Psoas muscle (tissue), 8 donors: Measurements from ENCODE around the gene TMPRSS9. TPM values are rescaled to one million over a fixed set of nuclear protein-coding genes. Genes with fewer than 3 reads are reported as not detected.

Experiments used
- ATAC-seq, 4 donors: fragments of 200-7000 bp; cut with Tn5 transposase; one replicate each; pipeline ENCODE4 v1.9.1; 2020; ENCODE audit warnings: moderate library complexity in 3 of 4, mild to moderate bottlenecking in 2 of 4
- DNase-seq, 2 donors: peaks; one replicate each; pipeline ENCODE4 v3.0.0-alpha.2; 2020
- H3K27ac ChIP-seq: fragments of 200-600 bp; one replicate; pipeline ENCODE4 v1.8.0; 2022
- H3K27me3 ChIP-seq, 3 donors: fragments of 200-600 bp in 1 of 3; one replicate each; pipeline versions ENCODE4 v1.6.1 to v1.8.0; 2013 to 2022; ENCODE audit warnings: low read length in 2 of 3, mild to moderate bottlenecking in 2 of 3, moderate library complexity in 1 of 3; ENCODE audit not compliant: insufficient read depth in 3 of 3
- H3K36me3 ChIP-seq, 2 donors: fragments of 200-600 bp in 1 of 2; one replicate each; pipeline versions ENCODE4 v1.6.1 to v1.8.0; 2013 to 2022; ENCODE audit warnings: low read depth in 1 of 2, mild to moderate bottlenecking in 1 of 2, moderate library complexity in 1 of 2; ENCODE audit not compliant: insufficient read depth in 1 of 2
- H3K4me1 ChIP-seq: fragments of 200-600 bp; one replicate; pipeline ENCODE4 v1.8.0; 2022
- H3K4me3 ChIP-seq: fragments of 200-600 bp; one replicate; pipeline ENCODE4 v1.8.0; 2022; ENCODE audit warnings: mild to moderate bottlenecking
- H3K9me3 ChIP-seq: fragments of 200-600 bp; one replicate; pipeline ENCODE4 v1.8.0; 2022
- CTCF ChIP-seq: fragments of 200-600 bp; IDR thresholded peaks from one replicate; pipeline ENCODE4 v1.8.0; 2022; ENCODE audit warnings: antibody characterized with exemption
- WGBS, 3 donors: extraction: QIAGEN DNeasy Blood & Tissue Kit; methylation state at CpG; one replicate each; pipeline versions ENCODE4 v1.1.6 to v1.1.7; 2013; 5-methylcytosine and 5-hydroxymethylcytosine counted together
- intact Hi-C, 2 donors: fragments of 100-400 bp; cut with DNase I; formaldehyde crosslinking; loops; one replicate each; pipeline versions ENCODE4 v1.11.0 to v1.14.2; 2022
- polyA plus RNA-seq, 3 donors: library from polyadenylated mRNA; stranded (reverse); fragments of 200-250 nt; gene quantifications; one replicate each; pipeline ENCODE4 v1.2.3, GENCODE V29; 2013
- total RNA-seq, 4 donors: library from RNA; stranded (reverse); fragmentation: NEBNext Ultra II Directional in 2 of 4; extraction: Animal tissue kit (Norgen Biotek cat#: 25700) in 2 of 4; gene quantifications; one replicate each; pipeline versions ENCODE4 v1.2.1 to v1.2.4, GENCODE V29; 2021 to 2023
- donor health status: healthy with polysubstance abuse.
- donor health status: DM: no; HTN: no; CAD: no; lungs with moderate emphysema.
- donor health status: Bipolar disorder and iron deficiency.
- donor health status: healthy.
- donor health status: DM: yes; HTN: yes; CAD: no.
- donor health status: DM: no; HTN: no; CAD: no.
- donor health status: DM: no; HTN: no; CAD: no.
- donor health status: DM: yes; HTN: yes; CAD: no.

The TMPRSS9 gene
- total and polyA plus RNA-seq, 7 donors = 0.17 TPM; not detected in 6

- ATAC-seq (no peak), DNase-seq (no peak)
- H3K4me3 ChIP-seq = no peak overlapping the region
- intact Hi-C loops = loop anchor here (5.0 to 10.0 kb wide), 3 partner anchors 42 to 167 kb away; partner anchors contain the start of genes AP3D1 (in 1 of the 2), PLEKHJ1 (in 1 of the 2) and SF3A2 (in 1 of the 2)
- H3K27ac ChIP-seq = no peak overlapping the region
- no peaks in the 10 kb centered on the region for H3K4me1 ChIP-seq
- no peak for TF ChIP-seq CTCF
- peaks cover 3% of the 10 kb centered on the region for H3K9me3 ChIP-seq
- WGBS, 3 donors = 73 to 77% (median 76%) methylated on average over 20 of the region's 20 CpGs
- peaks cover 0 to 29% of the 10 kb centered on the region in 2 donors for H3K36me3 ChIP-seq
- H3K27me3 ChIP-seq = no peaks in the 10 kb centered on the region
These were observed 40.5 kb upstream of the TMPRSS9 start for GRCh38 chr19:2319551-2319950.

GRCh38 chr19:2320049-2320448 is 40.0 kb upstream of the TMPRSS9 start:
- H3K27ac ChIP-seq = no peak overlapping the region
- no peaks in the 10 kb centered on the region for H3K4me1 ChIP-seq
- 71 to 74% (median 73%) methylated on average over 12 of the region's 12 CpGs for WGBS, 3 donors
- ATAC-seq (no peak), DNase-seq (no peak)
- TF ChIP-seq CTCF = no peak
- peaks cover 1% of the 10 kb centered on the region for H3K9me3 ChIP-seq
- no peaks in the 10 kb centered on the region for H3K27me3 ChIP-seq
- intact Hi-C loops = no loop called here
- H3K4me3 ChIP-seq = no peak overlapping the region
- peaks cover 0 to 33% of the 10 kb centered on the region in 2 donors for H3K36me3 ChIP-seq

GRCh38 chr19:2320939-2321338 is 39.1 kb upstream of the TMPRSS9 start:
- intact Hi-C loops = no loop called here
- 86 to 91% (median 87%) methylated on average over 12 of the region's 12 CpGs for WGBS, 3 donors
- H3K36me3 ChIP-seq = peaks cover 0 to 39% of the 10 kb centered on the region in 2 donors
- H3K9me3 ChIP-seq = no peaks in the 10 kb centered on the region
- no peak for ATAC-seq
- no peak for DNase-seq
- H3K27me3 ChIP-seq = no peaks in the 10 kb centered on the region
- no peak overlapping the region for H3K4me3 ChIP-seq
- H3K27ac ChIP-seq = no peak overlapping the region
- no peak for TF ChIP-seq CTCF
- H3K4me1 ChIP-seq = no peaks in the 10 kb centered on the region

GRCh38 chr19:2321565-2322283 is 38.3 kb upstream of the TMPRSS9 start:
- DNase-seq (no peak), ATAC-seq (no peak)
- Histone ChIP-seq H3K4me1 (peaks cover under 1% of the 10 kb centered on the region), H3K27me3 (no peaks in the 10 kb centered on the region), H3K27ac (no peak overlapping the region), H3K4me3 (no peak overlapping the region), H3K9me3 (no peaks in the 10 kb centered on the region), H3K36me3 (peaks cover 0 to 40% of the 10 kb centered on the region in 2 donors)
- WGBS, 3 donors = 85 to 90% (median 90%) methylated on average over 39 of the region's 39 CpGs
- no peak for TF ChIP-seq CTCF
- intact Hi-C loops = no loop called here
